Measurements from ENCODE around the gene C6orf89.

The C6orf89 gene

GRCh38 chr6:36885461-36886401 lies at the start of gene C6orf89:
C6orf89 (plus strand) TSS chr6:36885952; CDS start chr6:36899445, 13,493 bp downstream.
- peak; percentile 98 for DNase-seq

GRCh38 chr6:36836111-36837021 lies 49.4 kb upstream of the C6orf89 start:
- DNase-seq = no peak

DNA sequence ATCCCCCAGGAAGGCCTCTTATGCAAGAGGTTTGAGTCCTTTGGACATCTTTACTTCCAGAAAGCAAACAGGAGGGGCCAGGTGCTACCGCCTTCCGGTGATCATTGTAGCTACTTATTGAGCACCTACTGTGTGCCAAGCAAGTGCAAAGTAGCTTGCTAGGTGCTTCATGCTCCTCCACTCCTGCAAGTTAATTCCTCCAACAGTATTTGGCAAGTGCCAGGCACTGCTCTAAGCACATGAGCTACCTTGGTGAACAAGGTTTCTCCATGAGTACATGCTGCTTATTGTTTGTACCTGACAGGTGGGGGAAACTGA lies 48.8 kb upstream of the C6orf89 start:
- DNase-seq = no peak

- DNase-seq = no peak
Measured at GRCh38 chr6:36837686-36838085, 48.1 kb upstream of the C6orf89 start.

DNA sequence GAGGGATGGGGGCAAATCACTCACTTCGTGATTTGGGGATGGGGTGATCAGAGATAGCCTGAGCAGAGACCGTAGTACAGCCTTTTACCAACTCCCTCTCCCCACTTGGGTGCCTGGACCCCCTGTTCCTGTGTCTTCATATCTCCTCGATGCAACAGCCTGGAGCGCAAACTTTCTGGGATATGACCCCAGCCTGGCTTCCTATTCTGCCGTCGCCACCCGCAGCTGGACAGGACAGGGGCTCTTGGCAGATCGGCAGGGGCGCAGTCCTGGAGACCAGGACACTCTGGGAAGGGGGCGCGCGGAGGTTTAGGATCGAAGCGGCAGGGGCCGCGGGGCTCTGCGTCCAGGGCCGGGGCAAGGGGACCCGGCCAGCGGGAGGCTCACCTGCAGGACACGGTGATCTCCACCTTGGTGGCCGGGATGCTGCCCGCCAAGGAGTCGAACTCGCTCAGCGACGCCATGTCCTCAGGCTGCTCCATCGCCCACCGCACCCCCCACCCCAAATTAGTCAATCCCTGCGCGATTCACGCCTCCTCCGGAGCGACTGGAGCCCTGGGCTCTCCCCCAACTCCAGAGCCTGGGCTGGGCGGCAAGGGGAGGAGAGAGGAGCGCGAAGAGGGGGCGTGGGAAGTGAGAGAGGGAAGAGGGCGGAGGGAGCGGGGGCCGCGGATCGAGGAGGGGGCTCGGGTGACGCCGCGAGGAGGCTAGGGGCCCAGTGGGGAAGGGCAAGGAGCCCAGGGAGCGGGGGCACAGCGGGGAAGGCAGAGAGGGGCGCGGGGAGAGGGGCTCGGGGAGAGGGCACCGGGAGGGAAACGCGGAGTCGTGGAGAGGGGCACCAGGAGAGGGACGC lies 46.6 kb upstream of the C6orf89 start, which contains the start of gene CPNE5:
Gene CPNE5 (minus strand): TSS at position 549 of the 853 bp plus-strand sequence. CDS start 67 bp downstream, at position 482.
- DNase-seq = no peak

GRCh38 chr6:36839749-36840431 lies 45.9 kb upstream of the C6orf89 start:
- peak; percentile 55 for DNase-seq

GRCh38 chr6:36840432-36841403 lies 45.0 kb upstream of the C6orf89 start:
- DNase-seq = peak; percentile 41

DNA sequence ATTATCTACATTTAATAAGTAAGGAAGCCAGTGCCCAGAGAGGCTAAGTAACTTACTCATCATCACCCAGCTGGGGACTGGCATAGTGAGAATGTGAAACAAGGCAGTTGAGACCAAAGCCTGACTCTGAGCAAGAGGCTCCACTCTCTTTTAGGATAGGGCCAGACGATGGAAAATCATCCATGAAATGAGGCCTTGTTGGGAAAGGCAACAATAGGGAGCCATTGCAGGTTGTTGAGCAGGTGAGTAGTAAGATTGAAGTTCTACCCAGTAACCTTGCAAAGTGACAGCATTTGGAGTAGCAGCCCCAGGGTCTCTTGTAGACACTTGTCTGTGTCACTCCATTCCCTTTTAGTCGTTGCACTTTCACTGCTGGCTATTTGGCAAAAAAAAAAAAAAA lies 44.0 kb upstream of the C6orf89 start:
- DNase-seq = no peak

DNA sequence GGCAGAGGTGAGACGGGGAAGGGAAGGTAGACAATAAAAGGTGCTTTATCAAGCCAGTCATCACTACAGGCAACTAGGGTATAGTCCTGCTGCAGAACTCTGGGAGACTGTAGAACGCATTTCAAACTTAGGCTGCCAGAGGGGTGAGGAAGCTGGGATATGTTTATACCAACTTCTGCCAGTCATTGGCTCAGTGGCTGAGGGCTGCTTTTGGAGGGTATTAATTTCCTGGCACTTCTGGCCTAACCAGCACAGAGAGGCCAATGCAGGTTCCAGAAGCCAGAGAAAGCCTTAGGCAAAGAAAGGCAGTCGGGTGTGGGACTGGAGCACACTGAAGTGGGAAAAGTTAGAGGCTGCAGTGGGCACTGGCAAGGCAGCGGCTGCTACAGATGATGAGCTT lies 42.6 kb upstream of the C6orf89 start:
- DNase-seq = no peak

GRCh38 chr6:36844232-36845170 lies 41.3 kb upstream of the C6orf89 start:
- no peak for DNase-seq

GRCh38 chr6:36845233-36845632 lies 40.5 kb upstream of the C6orf89 start:
- no peak for DNase-seq

DNA sequence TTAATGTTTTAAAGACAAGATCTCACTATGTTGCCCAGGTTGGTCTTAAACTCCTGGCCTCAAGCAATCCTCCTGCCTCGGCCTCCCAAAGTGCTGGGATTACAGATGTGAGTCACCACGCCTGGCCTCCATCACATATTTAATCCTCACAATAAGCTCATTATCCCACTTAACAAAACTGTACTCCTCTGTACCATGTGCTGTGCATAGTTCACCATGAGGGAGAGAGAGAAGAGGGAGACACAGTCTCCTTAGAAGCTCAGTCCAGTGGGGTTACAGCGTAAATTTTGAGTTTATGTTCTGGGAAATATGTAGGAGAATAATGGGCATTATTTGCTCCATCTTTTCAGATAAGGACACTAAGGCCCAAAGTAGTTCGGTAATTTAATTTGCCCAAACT lies 38.6 kb upstream of the C6orf89 start:
- no peak for DNase-seq

DNA sequence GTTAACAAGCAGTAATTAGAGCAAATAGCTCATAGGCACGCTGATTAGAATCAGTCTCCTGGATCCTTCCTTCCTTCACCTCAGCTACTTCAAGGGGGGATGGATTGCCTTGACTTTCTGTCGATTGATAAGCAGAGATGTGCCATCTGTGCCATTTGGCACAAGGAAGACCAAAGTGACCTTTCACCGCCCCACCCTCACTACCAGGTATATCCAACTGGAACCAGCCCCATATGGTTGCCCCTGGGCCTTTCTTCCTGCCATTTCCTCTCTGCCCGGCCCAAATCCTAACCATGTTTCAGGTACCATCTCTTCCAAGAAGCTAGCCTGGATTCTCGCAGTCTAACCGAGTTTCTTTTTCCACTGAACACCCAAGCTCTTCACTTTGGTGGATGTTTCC lies 37.8 kb upstream of the C6orf89 start:
- DNase-seq = no peak

GRCh38 chr6:36848658-36849441 lies 36.9 kb upstream of the C6orf89 start:
- DNase-seq = no peak

DNA sequence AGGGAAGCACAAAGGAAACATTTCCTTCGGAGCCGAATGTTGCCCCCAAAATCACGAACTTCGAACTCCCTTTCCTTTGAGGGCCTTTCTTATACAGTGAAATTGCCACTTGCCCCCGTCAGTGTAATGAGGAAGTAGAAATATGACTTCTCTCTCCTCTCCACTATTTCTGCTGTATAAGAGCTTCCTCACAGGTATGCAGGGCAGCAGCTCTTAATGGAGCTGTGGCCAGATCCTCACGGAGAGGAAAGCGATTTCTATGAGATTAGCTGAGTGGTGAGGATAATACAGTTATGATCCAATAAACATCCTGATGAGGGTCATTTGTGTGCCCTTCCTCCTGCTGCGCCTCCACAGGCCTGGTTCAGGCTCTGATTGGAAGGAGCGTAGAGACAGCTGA lies 35.7 kb upstream of the C6orf89 start:
- no peak for DNase-seq

DNA sequence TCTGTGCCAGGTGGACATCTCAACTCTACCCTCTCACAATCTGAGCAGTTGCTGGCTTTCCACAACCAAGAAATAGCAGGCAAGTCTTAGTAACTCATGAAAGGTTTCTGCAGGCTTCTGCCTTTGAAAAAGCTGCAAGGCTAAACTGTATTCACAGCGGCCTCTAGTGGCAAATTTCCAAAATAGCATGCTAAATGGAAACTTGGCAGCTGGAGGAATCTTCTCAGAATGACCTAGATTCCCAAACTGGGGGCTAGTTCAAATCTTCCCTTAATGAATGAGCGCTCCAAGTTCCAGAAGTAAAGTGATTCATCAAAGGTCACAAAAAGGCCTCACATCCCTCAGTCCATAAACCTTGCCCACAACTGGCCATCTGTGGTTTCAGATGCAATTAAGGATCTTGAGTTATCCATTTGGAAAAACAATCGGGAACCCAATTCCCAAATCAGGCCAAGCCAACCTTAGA lies 34.6 kb upstream of the C6orf89 start:
- peak; percentile 45 for DNase-seq

- no peak for DNase-seq
Measured at GRCh38 chr6:36851626-36852025, 34.1 kb upstream of the C6orf89 start.

GRCh38 chr6:36852481-36853147 lies 33.1 kb upstream of the C6orf89 start:
- DNase-seq = no peak
